ENCODE measurements around the gene GFPT2. TPM values are rescaled to one million over a fixed set of nuclear protein-coding genes. Genes with fewer than 3 reads are reported as not detected.
A peak's percentile ranks its signal among the peaks of the same experiment; 100 is the strongest.

GFPT2 gene
- total and polyA plus RNA-seq, 9 of the 15 experiments (the other 6 are each of a cell fraction or from before 2014, with no cell fraction given): 0.07 to 0.14 (median 0.08) TPM; not detected in 6

DNA sequence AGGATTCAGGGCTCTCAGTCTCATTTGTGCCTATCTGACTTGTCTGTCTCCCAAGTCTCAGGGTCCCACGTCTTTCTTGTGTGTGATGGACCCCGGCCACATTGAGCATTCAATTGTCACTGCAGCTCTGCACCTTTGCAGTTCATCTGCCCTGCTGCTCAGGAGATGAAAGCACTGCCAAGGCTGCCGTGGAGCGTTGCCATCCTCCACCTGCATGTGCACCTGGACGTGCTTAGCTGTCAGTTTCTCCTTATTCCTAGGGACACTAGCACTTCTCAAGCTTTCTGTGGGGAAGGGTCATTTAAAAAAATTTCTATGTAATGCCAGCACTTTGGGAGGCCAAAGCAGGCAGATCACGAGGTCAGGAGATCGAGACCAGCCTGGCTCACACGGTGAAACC is 22.8 kb upstream of the GFPT2 start:
- in situ Hi-C loops (cut with MboI): no loop called here
- POLR2A ChIA-PET: interaction anchor here (1.3 kb wide), 1 partner anchor 9 kb away, joined by 3 read pairs; no protein-coding TSS in a partner anchor

DNA sequence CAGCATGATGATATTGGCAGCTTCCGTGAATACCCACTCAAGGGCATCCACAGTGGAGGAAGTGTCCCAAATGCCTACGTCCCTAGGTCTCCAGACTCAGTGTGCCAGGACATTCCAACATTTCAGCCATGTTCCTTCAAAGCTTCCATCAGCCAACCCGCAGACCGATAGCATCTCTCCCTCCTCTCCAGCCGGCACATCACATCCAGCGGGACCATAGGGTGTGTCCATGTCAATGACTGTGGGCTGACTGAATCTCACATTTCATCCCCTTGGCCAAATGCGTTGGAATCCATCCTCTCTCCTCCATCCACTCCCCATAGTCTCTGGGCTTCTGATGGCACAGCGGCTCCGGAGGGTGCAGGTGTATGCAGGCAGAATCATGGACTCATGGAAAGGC is 22.2 kb upstream of the GFPT2 start:
- CTCF ChIA-PET (ENCODE audit: low intra/inter-chr PET ratio): no interaction called here
- Histone ChIP-seq H3K27ac (ENCODE audit: extremely low read depth, low read depth, low read length) (no peak overlapping the region), H3K4me1 (replicated peaks in 1 of 2; ENCODE audit: control insufficient read depth in 2 of 2, insufficient read depth in 2 of 2, low read length in 2 of 2) (no peaks in the 10 kb centered on the region; a peak in 1 of 5 replicates), H3K4me3 (no peak overlapping the region), H3K9me1 (ENCODE audit: control insufficient read depth, insufficient read depth, low read length) (no peaks in the 10 kb centered on the region), H3K4me2 (ENCODE audit: insufficient read depth, low read length) (no peak overlapping the region), H3K9ac (ENCODE audit: insufficient read depth in 1 of 2, low read depth in 2 of 2, low read length in 2 of 2) (no peak overlapping the region), H3K9me3 (replicated peaks; ENCODE audit: control insufficient read depth, insufficient read depth, low read depth, low read length) (no peaks in the 10 kb centered on the region), H2AFZ (ENCODE audit: low read depth, low read length) (no peak overlapping the region), H4K20me1 (replicated peaks; ENCODE audit: control insufficient read depth, insufficient read depth, low read length) (peaks cover 3% of the 10 kb centered on the region; the same call in 1 of the 2 replicates), H3K79me2 (ENCODE audit: control insufficient read depth, insufficient read depth, low read length) (no peaks in the 10 kb centered on the region), H3K27me3 (ENCODE audit: control insufficient read depth in 2 of 2, insufficient read depth in 2 of 2, low read length in 2 of 2) (peaks cover 46 to 84% of the 10 kb centered on the region in 2 experiments), H3K36me3 (ENCODE audit: control insufficient read depth, insufficient read depth, low read length) (no peaks in the 10 kb centered on the region)
- DNase-seq (ENCODE audit: extremely low read depth in 1 of 4, low spot score in 3 of 4): no peak
- WGBS (ENCODE audit: insufficient coverage, low coverage, missing lambda C conversion rate): 0% methylated on average over 9 of the region's 9 CpGs
- ATAC-seq: no peak
- intact Hi-C loops (cut with micrococcal nuclease) (no loop called here), in situ Hi-C loops (cut with MboI) (no loop called here)
- BruUV-seq (replicated peaks): no TSS peak
- 0 out of 2 replicates have a peak, but pooled peaks have one; percentile 20 for TF ChIP-seq CTBP1 (IDR thresholded peaks at IDR 0.05; ENCODE audit: borderline replicate concordance)
- no peak for TF ChIP-seq ZBTB8A (IDR thresholded peaks at IDR 0.05; ENCODE audit: partially characterized antibody)
- TF ChIP-seq, protein P1, sequence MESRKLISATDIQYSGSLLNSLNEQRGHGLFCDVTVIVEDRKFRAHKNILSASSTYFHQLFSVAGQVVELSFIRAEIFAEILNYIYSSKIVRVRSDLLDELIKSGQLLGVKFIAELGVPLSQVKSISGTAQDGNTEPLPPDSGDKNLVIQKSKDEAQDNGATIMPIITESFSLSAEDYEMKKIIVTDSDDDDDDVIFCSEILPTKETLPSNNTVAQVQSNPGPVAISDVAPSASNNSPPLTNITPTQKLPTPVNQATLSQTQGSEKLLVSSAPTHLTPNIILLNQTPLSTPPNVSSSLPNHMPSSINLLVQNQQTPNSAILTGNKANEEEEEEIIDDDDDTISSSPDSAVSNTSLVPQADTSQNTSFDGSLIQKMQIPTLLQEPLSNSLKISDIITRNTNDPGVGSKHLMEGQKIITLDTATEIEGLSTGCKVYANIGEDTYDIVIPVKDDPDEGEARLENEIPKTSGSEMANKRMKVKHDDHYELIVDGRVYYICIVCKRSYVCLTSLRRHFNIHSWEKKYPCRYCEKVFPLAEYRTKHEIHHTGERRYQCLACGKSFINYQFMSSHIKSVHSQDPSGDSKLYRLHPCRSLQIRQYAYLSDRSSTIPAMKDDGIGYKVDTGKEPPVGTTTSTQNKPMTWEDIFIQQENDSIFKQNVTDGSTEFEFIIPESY (CRISPR knock-in tag; IDR thresholded peaks at IDR 0.05): no peak
- no peak for TF ChIP-seq CSDE1 (IDR thresholded peaks at IDR 0.05)
- POLR2A ChIA-PET: interaction anchor here (0.6 kb wide), 1 partner anchor 39 kb away, joined by 3 read pairs; no protein-coding TSS in a partner anchor
- FAIRE-seq: no peak

More for the DNA sequence above, 22.8 kb upstream of the GFPT2 start:
- Histone ChIP-seq H3K9me3 (replicated peaks; ENCODE audit: control insufficient read depth, insufficient read depth, low read depth, low read length) (no peaks in the 10 kb centered on the region), H4K20me1 (replicated peaks; ENCODE audit: control insufficient read depth, insufficient read depth, low read length) (peaks cover 3% of the 10 kb centered on the region; the same call in 1 of the 2 replicates), H3K4me2 (ENCODE audit: insufficient read depth, low read length) (no peak overlapping the region), H3K9ac (ENCODE audit: insufficient read depth in 1 of 2, low read depth in 2 of 2, low read length in 2 of 2) (no peak overlapping the region), H3K36me3 (ENCODE audit: control insufficient read depth, insufficient read depth, low read length) (no peaks in the 10 kb centered on the region), H3K9me1 (ENCODE audit: control insufficient read depth, insufficient read depth, low read length) (no peaks in the 10 kb centered on the region), H3K27me3 (ENCODE audit: control insufficient read depth in 2 of 2, insufficient read depth in 2 of 2, low read length in 2 of 2) (peaks cover 48 to 84% of the 10 kb centered on the region in 2 experiments), H3K4me1 (replicated peaks in 1 of 2; ENCODE audit: control insufficient read depth in 2 of 2, insufficient read depth in 2 of 2, low read length in 2 of 2) (no peaks in the 10 kb centered on the region; a peak in 1 of 5 replicates), H2AFZ (ENCODE audit: low read depth, low read length) (no peak overlapping the region), H3K4me3 (no peak overlapping the region), H3K27ac (ENCODE audit: extremely low read depth, low read depth, low read length) (no peak overlapping the region), H3K79me2 (ENCODE audit: control insufficient read depth, insufficient read depth, low read length) (no peaks in the 10 kb centered on the region)
- FAIRE-seq: no peak
- WGBS (ENCODE audit: insufficient coverage, low coverage, missing lambda C conversion rate): 2% methylated on average over 5 of the region's 8 CpGs
- no peak for DNase-seq (ENCODE audit: extremely low read depth in 1 of 4, low spot score in 3 of 4)
- intact Hi-C loops (cut with micrococcal nuclease): no loop called here
- BruUV-seq (replicated peaks): no TSS peak
- no peak for TF ChIP-seq ZNF133 (CRISPR knock-in tag; IDR thresholded peaks at IDR 0.05)
- TF ChIP-seq ZNF507 (tag; conservative IDR thresholded peaks at IDR 0.05): no peak
- TF ChIP-seq PURB (CRISPR knock-in tag; IDR thresholded peaks at IDR 0.05; ENCODE audit: low read depth): no peak
- TF ChIP-seq BACH1 (tag; IDR thresholded peaks at IDR 0.05): no peak
- TF ChIP-seq TAF9B (IDR thresholded peaks at IDR 0.05; ENCODE audit: partially characterized antibody): no peak
- no peak for ATAC-seq
- CTCF ChIA-PET (ENCODE audit: low intra/inter-chr PET ratio): no interaction called here

Measured in K562 (cell line).